NT2/D1 (cell line): ENCODE measurements around the gene MILR1.

Experiments
- DNase-seq: peaks from one replicate; pipeline ENCODE4 v3.0.0-alpha.2; 2011; ENCODE audit warnings: low read depth, low spot score
- H3K27me3 ChIP-seq: 2 replicates; pipeline ENCODE4 v1.6.0; 2011; ENCODE audit warnings: mild to moderate bottlenecking; ENCODE audit not compliant: insufficient read length, insufficient read depth
- H3K36me3 ChIP-seq: 2 replicates; pipeline ENCODE4 v1.6.1; 2011; ENCODE audit warnings: mild to moderate bottlenecking, low read length, mixed read lengths; ENCODE audit not compliant: insufficient read depth, insufficient read length
- H3K4me1 ChIP-seq: 2 replicates; pipeline ENCODE4 v1.5.1; 2011; ENCODE audit not compliant: insufficient read depth, insufficient read length
- H3K4me3 ChIP-seq: 2 replicates; pipeline ENCODE4 v1.5.1; 2011; ENCODE audit warnings: low read depth; ENCODE audit not compliant: insufficient read length
- H3K9ac ChIP-seq: 2 replicates; pipeline ENCODE4 v1.6.0; 2011; ENCODE audit warnings: low read depth; ENCODE audit not compliant: insufficient read length
- H3K9me3 ChIP-seq: 2 replicates; pipeline ENCODE4 v1.5.1; 2011; ENCODE audit warnings: mild to moderate bottlenecking, low read length; ENCODE audit not compliant: insufficient read depth
- SUZ12 ChIP-seq: IDR thresholded peaks from 2 replicates; pipeline ENCODE4 v1.6.1; 2011; ENCODE audit not compliant: insufficient read length, insufficient read depth; ENCODE audit errors: extremely low read depth
- YY1 ChIP-seq: IDR thresholded peaks from 2 replicates; pipeline ENCODE4 v1.6.1; 2011; ENCODE audit not compliant: insufficient read length, insufficient read depth
- ZNF274 ChIP-seq: IDR thresholded peaks from 2 replicates; pipeline ENCODE4 v1.6.1; 2011; ENCODE audit warnings: mild to moderate bottlenecking, low read depth, low read length

MILR1 gene, protein sequence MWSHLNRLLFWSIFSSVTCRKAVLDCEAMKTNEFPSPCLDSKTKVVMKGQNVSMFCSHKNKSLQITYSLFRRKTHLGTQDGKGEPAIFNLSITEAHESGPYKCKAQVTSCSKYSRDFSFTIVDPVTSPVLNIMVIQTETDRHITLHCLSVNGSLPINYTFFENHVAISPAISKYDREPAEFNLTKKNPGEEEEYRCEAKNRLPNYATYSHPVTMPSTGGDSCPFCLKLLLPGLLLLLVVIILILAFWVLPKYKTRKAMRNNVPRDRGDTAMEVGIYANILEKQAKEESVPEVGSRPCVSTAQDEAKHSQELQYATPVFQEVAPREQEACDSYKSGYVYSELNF

DNA sequence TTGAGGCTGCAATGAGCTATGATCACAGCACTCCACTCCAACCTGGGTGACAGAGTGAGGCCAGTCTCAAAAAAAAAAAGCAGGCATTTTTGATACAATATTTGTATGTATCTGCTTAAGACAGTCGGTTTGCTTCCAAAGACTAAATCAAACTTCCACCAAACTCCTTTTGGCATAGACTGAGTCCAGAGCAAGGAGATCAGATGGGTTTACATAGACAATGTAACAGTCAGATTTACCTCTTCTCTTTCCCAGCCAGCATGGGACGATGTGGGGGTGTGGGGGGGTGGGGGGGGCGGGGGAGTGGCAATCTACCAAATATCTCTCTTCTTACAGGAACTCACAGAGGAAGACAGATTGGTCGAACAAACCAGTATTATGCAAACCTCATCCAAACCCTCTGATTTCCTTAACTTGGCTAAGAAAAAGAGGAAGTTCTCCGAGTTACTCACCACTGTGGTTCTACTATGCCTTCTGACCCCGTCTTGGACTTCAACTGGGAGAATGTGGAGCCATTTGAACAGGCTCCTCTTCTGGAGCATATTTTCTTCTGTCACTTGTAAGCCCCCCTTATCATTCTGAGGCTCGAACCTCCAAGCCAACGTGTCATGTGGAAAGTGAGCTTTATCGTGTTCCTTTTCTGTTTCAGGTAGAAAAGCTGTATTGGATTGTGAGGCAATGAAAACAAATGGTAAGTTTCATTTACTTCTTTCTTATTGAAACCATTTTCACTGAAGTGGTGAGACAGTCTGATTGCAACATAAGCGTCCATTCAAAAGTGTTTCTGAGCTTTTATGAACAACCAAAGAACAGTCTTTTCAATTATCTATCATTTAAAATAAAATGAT lies at the start of gene MILR1:
Gene MILR1, plus strand, starts transcription at position 451 of the 848 bp plus-strand sequence. Its CDS starts 54 bp downstream, at position 505.
- H3K4me1 ChIP-seq: no peaks in the 10 kb centered on the region
- no peaks in the 10 kb centered on the region for H3K27me3 ChIP-seq
- TF ChIP-seq SUZ12: no peak
- no peak for TF ChIP-seq YY1
- no peak for TF ChIP-seq ZNF274
- H3K9ac ChIP-seq: no peak within 1 kb of the TSS
- no peaks in the 10 kb centered on the region for H3K9me3 ChIP-seq
- H3K36me3 ChIP-seq: no peaks in the 10 kb centered on the region
- no peak for DNase-seq
- H3K4me3 ChIP-seq: no peak within 1 kb of the TSS

DNA sequence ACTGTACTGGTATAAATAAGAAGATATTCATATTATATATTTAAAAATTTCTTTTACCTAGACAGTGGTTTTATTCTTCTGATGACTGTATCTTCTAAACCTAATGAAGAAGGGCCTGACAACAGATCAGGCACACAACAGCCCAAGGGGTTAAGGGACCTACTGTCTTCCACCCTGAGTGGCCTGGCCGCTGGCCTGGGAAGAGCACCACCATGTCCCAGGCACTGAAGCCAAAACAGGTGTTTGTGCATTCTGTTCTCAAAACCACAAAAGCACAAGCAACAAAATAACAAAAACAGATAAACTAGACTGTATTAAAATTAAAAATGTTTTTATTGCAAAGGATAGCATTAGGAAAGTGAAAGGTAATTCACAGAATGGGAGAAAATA lies 49.2 kb upstream of the MILR1 start:
- peaks cover 6% of the 10 kb centered on the region for H3K4me1 ChIP-seq
- no peaks in the 10 kb centered on the region for H3K36me3 ChIP-seq
- TF ChIP-seq SUZ12 (no peak), YY1 (no peak), ZNF274 (no peak)
- H3K9me3 ChIP-seq: no peaks in the 10 kb centered on the region
- no peak overlapping the region for H3K4me3 ChIP-seq
- H3K9ac ChIP-seq: no peak overlapping the region
- no peaks in the 10 kb centered on the region for H3K27me3 ChIP-seq
- DNase-seq: no peak

DNA sequence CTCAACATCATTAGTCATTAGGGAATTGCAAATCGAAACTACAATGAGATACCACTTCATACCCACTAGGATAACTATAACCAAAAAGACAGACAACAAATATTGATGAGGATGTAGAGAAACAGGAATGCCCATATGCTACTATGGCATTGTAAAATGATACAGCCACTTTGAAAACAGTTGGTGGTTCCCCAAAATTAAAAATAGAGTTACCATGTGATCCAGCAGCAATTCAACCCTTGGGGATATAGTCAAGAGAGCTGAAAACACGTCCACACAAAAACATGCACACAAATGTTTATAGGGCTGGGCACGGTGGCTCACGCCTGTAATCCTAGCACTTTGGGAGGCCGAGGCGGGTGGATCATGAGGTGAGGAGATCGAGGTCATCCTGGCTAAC lies 48.3 kb upstream of the MILR1 start:
- DNase-seq: no peak
- TF ChIP-seq YY1 (no peak), ZNF274 (no peak), SUZ12 (no peak)
- no peaks in the 10 kb centered on the region for H3K36me3 ChIP-seq
- no peak overlapping the region for H3K4me3 ChIP-seq
- no peak overlapping the region for H3K9ac ChIP-seq
- peaks cover 6% of the 10 kb centered on the region for H3K4me1 ChIP-seq
- H3K27me3 ChIP-seq: no peaks in the 10 kb centered on the region
- no peaks in the 10 kb centered on the region for H3K9me3 ChIP-seq

DNA sequence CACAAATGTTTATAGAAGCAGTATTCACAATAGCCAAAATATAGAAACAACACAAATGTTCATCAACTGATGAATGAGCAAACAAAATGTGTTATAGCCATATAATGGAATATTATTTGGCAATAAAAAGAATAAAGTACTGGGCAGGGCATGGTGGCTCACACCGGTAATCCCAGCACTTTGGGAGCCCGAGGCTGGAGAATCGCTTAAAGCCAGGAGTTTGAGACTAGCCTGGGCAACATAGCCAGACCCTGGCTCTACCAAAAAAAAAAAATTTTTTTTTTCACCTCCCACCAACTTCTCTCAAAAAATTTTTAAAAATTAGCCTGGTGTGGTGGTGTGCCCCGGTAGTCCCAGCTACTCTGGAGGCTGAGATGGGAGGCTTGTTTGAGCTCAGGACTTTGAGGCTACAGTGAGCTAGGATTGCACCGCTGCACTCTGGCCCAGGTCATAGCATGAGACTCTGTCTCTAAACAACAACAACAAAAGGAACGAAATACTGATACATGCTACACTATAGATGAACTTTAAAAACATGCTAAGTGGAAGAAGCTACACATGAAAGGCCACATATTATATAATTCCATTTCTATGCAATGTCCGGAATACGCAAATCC lies 47.6 kb upstream of the MILR1 start:
- Histone ChIP-seq H3K4me1 (peaks cover 4% of the 10 kb centered on the region), H3K4me3 (no peak overlapping the region), H3K27me3 (no peaks in the 10 kb centered on the region), H3K9me3 (no peaks in the 10 kb centered on the region), H3K36me3 (no peaks in the 10 kb centered on the region), H3K9ac (no peak overlapping the region)
- TF ChIP-seq SUZ12: no peak
- no peak for TF ChIP-seq YY1
- no peak for TF ChIP-seq ZNF274
- DNase-seq: no peak

DNA sequence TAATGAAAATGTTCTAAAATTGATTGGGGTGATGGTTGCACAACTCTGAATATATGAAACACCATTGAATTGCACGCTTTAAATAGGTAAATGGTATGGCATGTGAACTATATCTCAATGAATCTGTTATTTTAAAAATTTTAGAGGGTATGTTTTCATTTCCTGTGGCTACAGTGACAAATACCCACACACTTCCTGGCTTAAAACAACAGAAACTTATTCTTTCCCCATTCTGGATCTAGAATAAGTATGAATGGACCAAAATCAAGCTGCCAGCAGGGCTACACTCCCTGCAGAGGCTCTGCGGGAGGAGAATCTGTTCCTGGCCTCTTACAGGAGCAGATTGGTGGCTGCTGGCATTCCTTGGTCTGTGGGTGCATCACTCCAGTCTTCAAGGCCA lies 47.0 kb upstream of the MILR1 start:
- Histone ChIP-seq H3K9me3 (no peaks in the 10 kb centered on the region), H3K36me3 (no peaks in the 10 kb centered on the region), H3K9ac (no peak overlapping the region), H3K4me1 (peaks cover 4% of the 10 kb centered on the region), H3K4me3 (no peak overlapping the region), H3K27me3 (no peaks in the 10 kb centered on the region)
- no peak for DNase-seq
- TF ChIP-seq YY1 (no peak), SUZ12 (no peak), ZNF274 (no peak)

DNA sequence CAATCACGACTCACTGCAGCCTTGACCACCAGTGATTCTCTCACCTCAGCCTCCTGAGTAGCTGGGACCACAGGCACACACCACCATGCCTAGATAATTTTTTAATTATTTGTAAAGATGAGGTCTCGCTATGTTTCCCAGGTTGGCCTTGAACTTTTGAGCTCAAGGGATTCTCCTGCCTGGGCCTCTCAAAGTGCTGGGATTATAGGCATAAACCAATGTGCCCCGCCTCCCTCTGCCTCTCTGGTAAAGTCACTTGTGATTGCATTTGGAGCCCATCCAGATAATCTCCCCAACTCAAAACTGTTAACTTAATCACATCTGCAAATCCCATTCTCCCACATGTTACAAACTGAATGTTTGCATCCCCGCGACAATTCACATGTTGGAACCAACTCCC lies 46.4 kb upstream of the MILR1 start:
- no peaks in the 10 kb centered on the region for H3K9me3 ChIP-seq
- no peak overlapping the region for H3K9ac ChIP-seq
- H3K36me3 ChIP-seq: no peaks in the 10 kb centered on the region
- peaks cover 4% of the 10 kb centered on the region for H3K4me1 ChIP-seq
- no peaks in the 10 kb centered on the region for H3K27me3 ChIP-seq
- DNase-seq: no peak
- H3K4me3 ChIP-seq: no peak overlapping the region
- TF ChIP-seq SUZ12: no peak
- no peak for TF ChIP-seq ZNF274
- no peak for TF ChIP-seq YY1
